ENCODE results near the gene SEBOX.

GRCh38 chr17:28326114-28326513 lies 38.9 kb downstream of the SEBOX start:
- TF ChIP-seq CTCF (IDR thresholded peaks at IDR 0.05 in 4 of 5, conservative IDR thresholded peaks at IDR 0.05 in 1 of 5): no peak
- no peak for TF ChIP-seq POLR2A (IDR thresholded peaks at IDR 0.05)

Data from gastrocnemius medialis (tissue), 4 donors.